Keratinocyte (primary cell): ENCODE measurements around the gene SRGAP3.

Source experiments
- EZH2 ChIP-seq: IDR thresholded peaks from one replicate; pipeline ENCODE4 v1.6.1; 2012; ENCODE audit warnings: inconsistent platforms, mild to moderate bottlenecking, low read length, moderate library complexity
- TF ChIP-seq, protein P1 (sequence below), 3 experiments: IDR thresholded peaks in 1 of 3; conservative IDR thresholded peaks in 1 of 3; optimal IDR thresholded peaks in 1 of 3; 2 replicates in 2 of 3; 3 replicates in 1 of 3; pipeline versions ENCODE3 to v1.5.1; 2011; ENCODE audit warnings: low read length in 3 of 3, mild to moderate bottlenecking in 3 of 3, moderate library complexity in 2 of 3, control low read depth in 1 of 3, inconsistent platforms in 1 of 3; ENCODE audit not compliant: insufficient read depth in 2 of 3; ENCODE audit errors: extremely low read depth in 1 of 3

DNA sequence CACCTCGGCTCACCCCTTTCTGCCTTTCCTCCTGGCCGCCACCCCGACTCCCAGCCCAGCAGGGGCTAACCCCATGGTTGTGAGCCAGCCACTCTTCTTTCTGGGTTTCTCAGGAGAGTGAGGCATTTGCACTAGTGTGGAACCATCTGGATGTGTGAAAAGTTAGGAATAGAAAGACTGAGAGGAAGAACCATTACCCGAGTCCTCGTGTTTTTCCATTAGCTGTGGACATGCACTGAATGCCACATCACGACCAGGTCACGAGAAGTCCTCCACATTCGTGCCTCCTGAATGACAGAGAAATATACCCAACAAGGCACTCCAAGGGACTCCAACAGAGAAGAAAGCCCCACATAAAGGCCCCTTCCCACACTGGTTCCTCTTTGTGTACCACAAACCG is 268.1 kb downstream of the SRGAP3 start:
- no peak for TF ChIP-seq EZH2
- TF ChIP-seq, protein P1, sequence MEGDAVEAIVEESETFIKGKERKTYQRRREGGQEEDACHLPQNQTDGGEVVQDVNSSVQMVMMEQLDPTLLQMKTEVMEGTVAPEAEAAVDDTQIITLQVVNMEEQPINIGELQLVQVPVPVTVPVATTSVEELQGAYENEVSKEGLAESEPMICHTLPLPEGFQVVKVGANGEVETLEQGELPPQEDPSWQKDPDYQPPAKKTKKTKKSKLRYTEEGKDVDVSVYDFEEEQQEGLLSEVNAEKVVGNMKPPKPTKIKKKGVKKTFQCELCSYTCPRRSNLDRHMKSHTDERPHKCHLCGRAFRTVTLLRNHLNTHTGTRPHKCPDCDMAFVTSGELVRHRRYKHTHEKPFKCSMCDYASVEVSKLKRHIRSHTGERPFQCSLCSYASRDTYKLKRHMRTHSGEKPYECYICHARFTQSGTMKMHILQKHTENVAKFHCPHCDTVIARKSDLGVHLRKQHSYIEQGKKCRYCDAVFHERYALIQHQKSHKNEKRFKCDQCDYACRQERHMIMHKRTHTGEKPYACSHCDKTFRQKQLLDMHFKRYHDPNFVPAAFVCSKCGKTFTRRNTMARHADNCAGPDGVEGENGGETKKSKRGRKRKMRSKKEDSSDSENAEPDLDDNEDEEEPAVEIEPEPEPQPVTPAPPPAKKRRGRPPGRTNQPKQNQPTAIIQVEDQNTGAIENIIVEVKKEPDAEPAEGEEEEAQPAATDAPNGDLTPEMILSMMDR (optimal IDR thresholded peaks at IDR 0.05 in 1 of 3, IDR thresholded peaks at IDR 0.05 in 1 of 3, conservative IDR thresholded peaks at IDR 0.05 in 1 of 3; ENCODE audit: extremely low read depth in 1 of 3, insufficient read depth in 2 of 3, low read length in 3 of 3), result no peak
